Esophagus muscularis mucosa (tissue), 3 donors: ENCODE measurements around the gene OOSP1.

Experiments used
- CTCF ChIP-seq, 3 experiments: fragments of 200-600 bp in 2 of 3; fragments of 450-650 bp in 1 of 3; sonication (generic) in 2 of 3; IDR thresholded peaks; one replicate each; pipeline ENCODE4 v1.5.1; 2017 to 2019; ENCODE audit warnings: antibody characterized with exemption in 3 of 3, mild to moderate bottlenecking in 2 of 3, moderate library complexity in 1 of 3
- POLR2AphosphoS5 ChIP-seq, 2 donors: sonication (generic); formaldehyde crosslinking; IDR thresholded peaks; one replicate each; pipeline ENCODE4 v1.6.1; 2017; ENCODE audit warnings: antibody characterized with exemption in 2 of 2

- TF ChIP-seq CTCF (IDR thresholded peaks at IDR 0.05) (no peak), POLR2AphosphoS5 (IDR thresholded peaks at IDR 0.05) (no peak)
These were observed 39.6 kb upstream of the OOSP1 start for GRCh38 chr11:59898650-59899049.
